Neuronal stem cell (in vitro differentiated cells): ENCODE data around the gene FARP1.

ENCODE experiments used
- DNase-seq: peaks from one replicate; pipeline ENCODE4 v3.0.0-alpha.2; 2013; ENCODE audit warnings: low spot score
- H2AFZ ChIP-seq: one replicate; pipeline ENCODE4 v1.6.1; 2013; ENCODE audit warnings: mild to moderate bottlenecking, low read length, inconsistent platforms
- H2AK5ac ChIP-seq: 2 replicates; pipeline ENCODE4 v1.6.1; 2013; ENCODE audit warnings: low read depth, mild to moderate bottlenecking, inconsistent platforms, low read length, moderate library complexity, mixed read lengths
- H2BK120ac ChIP-seq: 2 replicates; pipeline ENCODE4 v1.6.1; 2013; ENCODE audit warnings: low read depth, mild to moderate bottlenecking, inconsistent platforms, low read length, moderate library complexity, mixed read lengths
- H2BK12ac ChIP-seq: one replicate; pipeline ENCODE4 v1.6.1; 2013; ENCODE audit warnings: low read length, inconsistent platforms
- H2BK15ac ChIP-seq: 2 replicates; pipeline ENCODE4 v1.6.1; 2013; ENCODE audit warnings: mild to moderate bottlenecking, low read length, inconsistent platforms, mixed read lengths
- H2BK5ac ChIP-seq: one replicate; pipeline ENCODE4 v1.6.1; 2013; ENCODE audit warnings: inconsistent platforms, mild to moderate bottlenecking, low read length, moderate library complexity
- H3K14ac ChIP-seq: one replicate; pipeline ENCODE4 v1.6.1; 2013; ENCODE audit warnings: low read length, inconsistent platforms
- H3K18ac ChIP-seq: 2 replicates; pipeline ENCODE4 v1.6.1; 2013; ENCODE audit warnings: low read length, inconsistent platforms
- H3K23ac ChIP-seq: 2 replicates; pipeline ENCODE4 v1.6.1; 2013; ENCODE audit warnings: low read depth, mild to moderate bottlenecking, mixed read lengths, low read length, inconsistent platforms; ENCODE audit not compliant: poor library complexity
- H3K27ac ChIP-seq: replicated peaks from 3 replicates; pipeline ENCODE4 v1.5.1; 2013; ENCODE audit warnings: low read length, inconsistent platforms
- H3K27me3 ChIP-seq, 3 experiments: 2 replicates each; pipeline ENCODE4 v1.6.1; 2013; ENCODE audit warnings: low read length in 3 of 3, mild to moderate bottlenecking in 2 of 3, inconsistent platforms in 1 of 3, low read depth in 1 of 3, mixed read lengths in 1 of 3, moderate library complexity in 1 of 3; ENCODE audit not compliant: control insufficient read depth in 3 of 3, insufficient read depth in 3 of 3
- H3K36me3 ChIP-seq, 2 donors: replicated peaks in 1 of 2; 2 replicates each; pipeline ENCODE4 v1.6.1; 2013; ENCODE audit warnings: low read length in 2 of 2; ENCODE audit not compliant: control insufficient read depth in 2 of 2, insufficient read depth in 2 of 2
- H3K4ac ChIP-seq: 2 replicates; pipeline ENCODE4 v1.6.1; 2013; ENCODE audit warnings: inconsistent platforms, mild to moderate bottlenecking, low read length, moderate library complexity
- H3K4me1 ChIP-seq, 2 donors: 1 replicate in 1 of 2; 2 replicates in 1 of 2; pipeline ENCODE4 v1.6.1; 2013; ENCODE audit warnings: low read length in 2 of 2, low read depth in 1 of 2; ENCODE audit not compliant: control insufficient read depth in 2 of 2, insufficient read depth in 1 of 2
- H3K4me2 ChIP-seq: one replicate; pipeline ENCODE4 v1.6.1; 2013; ENCODE audit warnings: mild to moderate bottlenecking, low read length, inconsistent platforms; ENCODE audit not compliant: insufficient read depth, poor library complexity, severe bottlenecking
- H3K4me3 ChIP-seq, 2 donors: 2 replicates each; pipeline ENCODE4 v1.5.1; 2013; ENCODE audit warnings: low read length in 2 of 2, mild to moderate bottlenecking in 2 of 2, inconsistent platforms in 1 of 2, moderate library complexity in 1 of 2
- H3K79me1 ChIP-seq: one replicate; pipeline ENCODE4 v1.6.1; 2013; ENCODE audit warnings: low read depth, mild to moderate bottlenecking, inconsistent platforms, low read length, moderate library complexity
- H3K9ac ChIP-seq: one replicate; pipeline ENCODE4 v1.6.1; 2013; ENCODE audit warnings: mild to moderate bottlenecking, low read depth, low read length, inconsistent platforms; ENCODE audit not compliant: poor library complexity
- H3K9me3 ChIP-seq, 2 donors: replicated peaks in 1 of 2; 2 replicates each; pipeline versions ENCODE3 to v1.6.1; 2013; ENCODE audit warnings: low read length in 2 of 2, mild to moderate bottlenecking in 2 of 2, inconsistent platforms in 1 of 2, low read depth in 1 of 2, mixed read lengths in 1 of 2, moderate library complexity in 1 of 2; ENCODE audit not compliant: control insufficient read depth in 2 of 2, insufficient read depth in 1 of 2
- H4K8ac ChIP-seq: one replicate; pipeline ENCODE4 v1.6.1; 2013; ENCODE audit warnings: low read depth, mild to moderate bottlenecking, inconsistent platforms, low read length, moderate library complexity
- H4K91ac ChIP-seq: one replicate; pipeline ENCODE4 v1.6.1; 2013; ENCODE audit warnings: low read length, low read depth, mild to moderate bottlenecking, inconsistent platforms; ENCODE audit not compliant: poor library complexity
- WGBS, 2 donors: extraction: QIAGEN DNeasy Blood & Tissue Kit; methylation state at CpG; one replicate each; pipeline ENCODE4 v1.1.7; 2013; ENCODE audit warnings: missing lambda C conversion rate in 2 of 2, mixed read lengths in 1 of 2; ENCODE audit not compliant: insufficient read length in 2 of 2, insufficient replicate concordance in 1 of 2; ENCODE audit errors: extremely low coverage in 2 of 2; 5-methylcytosine and 5-hydroxymethylcytosine counted together

Gene FARP1

GRCh38 chr13:98299966-98300350, 157.1 kb downstream of the FARP1 start:
- no peak overlapping the region for H3K4ac ChIP-seq
- H3K27ac ChIP-seq, result no peak overlapping the region
- no peak overlapping the region for H3K23ac ChIP-seq
- H2BK15ac ChIP-seq, result no peak overlapping the region
- H4K8ac ChIP-seq, result no peak overlapping the region
- WGBS, 2 donors, result no CpG with 5 or more reads among the region's 7 CpGs
- no peak overlapping the region for H2BK120ac ChIP-seq
- H4K91ac ChIP-seq, result no peak overlapping the region
- H3K36me3 ChIP-seq, result no peaks in the 10 kb centered on the region
- peak overlapping the region; percentile 8 for H3K18ac ChIP-seq
- no peak overlapping the region for H3K4me2 ChIP-seq
- DNase-seq, result no peak
- H2BK5ac ChIP-seq, result no peak overlapping the region
- no peak overlapping the region for H2BK12ac ChIP-seq
- no peak overlapping the region for H3K14ac ChIP-seq
- no peak overlapping the region for H2AK5ac ChIP-seq
- no peaks in the 10 kb centered on the region for H3K27me3 ChIP-seq
- H3K4me1 ChIP-seq, result peaks cover 7 to 41% of the 10 kb centered on the region in 2 donors
- H3K9ac ChIP-seq, result no peak overlapping the region
- H3K9me3 ChIP-seq, result no peaks in the 10 kb centered on the region
- H3K4me3 ChIP-seq, result no peak overlapping the region
- H2AFZ ChIP-seq, result no peak overlapping the region
- H3K79me1 ChIP-seq, result peaks cover 4% of the 10 kb centered on the region

- Histone ChIP-seq H2BK15ac (no peak overlapping the region), H3K36me3 (no peaks in the 10 kb centered on the region), H3K4me3 (no peak overlapping the region), H2BK120ac (no peak overlapping the region), H3K14ac (no peak overlapping the region), H3K27me3 (no peaks in the 10 kb centered on the region), H4K8ac (no peak overlapping the region), H3K4me1 (peaks cover 7 to 41% of the 10 kb centered on the region in 2 donors), H2AK5ac (peak overlapping the region; percentile 72), H4K91ac (no peak overlapping the region), H3K27ac (no peak overlapping the region), H2BK5ac (no peak overlapping the region), H3K79me1 (peaks cover 4% of the 10 kb centered on the region), H3K4me2 (no peak overlapping the region), H3K23ac (no peak overlapping the region), H3K4ac (no peak overlapping the region), H3K18ac (peak overlapping the region; percentile 28), H3K9ac (no peak overlapping the region), H2AFZ (no peak overlapping the region), H3K9me3 (no peaks in the 10 kb centered on the region), H2BK12ac (no peak overlapping the region)
- no peak for DNase-seq
- no CpG with 5 or more reads among the region's 7 CpGs for WGBS, 2 donors
Measured at GRCh38 chr13:98300956-98301641, 158.2 kb downstream of the FARP1 start.

- no peak overlapping the region for H2BK120ac ChIP-seq
- H3K4me1 ChIP-seq, result peaks cover 7 to 41% of the 10 kb centered on the region in 2 donors
- no peak overlapping the region for H2BK5ac ChIP-seq
- no peak overlapping the region for H3K18ac ChIP-seq
- H3K9me3 ChIP-seq, result no peaks in the 10 kb centered on the region
- H2AK5ac ChIP-seq, result no peak overlapping the region
- no peak overlapping the region for H3K4me2 ChIP-seq
- no peak overlapping the region for H2BK12ac ChIP-seq
- H3K4ac ChIP-seq, result no peak overlapping the region
- H3K27ac ChIP-seq, result no peak overlapping the region
- no peak overlapping the region for H3K14ac ChIP-seq
- no peak overlapping the region for H3K9ac ChIP-seq
- no peaks in the 10 kb centered on the region for H3K36me3 ChIP-seq
- H3K27me3 ChIP-seq, result no peaks in the 10 kb centered on the region
- no peak overlapping the region for H3K4me3 ChIP-seq
- no peak overlapping the region for H4K91ac ChIP-seq
- no CpG with 5 or more reads among the region's 7 CpGs for WGBS, 2 donors
- H3K79me1 ChIP-seq, result peaks cover 4% of the 10 kb centered on the region
- no peak overlapping the region for H4K8ac ChIP-seq
- H2BK15ac ChIP-seq, result no peak overlapping the region
- H2AFZ ChIP-seq, result no peak overlapping the region
- DNase-seq, result no peak
- H3K23ac ChIP-seq, result no peak overlapping the region
Measured at GRCh38 chr13:98301721-98302120, 158.8 kb downstream of the FARP1 start.

- no peaks in the 10 kb centered on the region for H3K36me3 ChIP-seq
- no peak overlapping the region for H3K4me2 ChIP-seq
- H3K18ac ChIP-seq, result no peak overlapping the region
- H2AK5ac ChIP-seq, result no peak overlapping the region
- no peak overlapping the region for H2AFZ ChIP-seq
- no peak overlapping the region for H3K9ac ChIP-seq
- H2BK12ac ChIP-seq, result no peak overlapping the region
- H3K23ac ChIP-seq, result no peak overlapping the region
- no peak overlapping the region for H3K14ac ChIP-seq
- peaks cover 3 to 30% of the 10 kb centered on the region in 2 donors for H3K4me1 ChIP-seq
- H3K9me3 ChIP-seq, result no peaks in the 10 kb centered on the region
- H4K91ac ChIP-seq, result no peak overlapping the region
- H3K4ac ChIP-seq, result no peak overlapping the region
- H3K4me3 ChIP-seq, result no peak overlapping the region
- no peaks in the 10 kb centered on the region for H3K27me3 ChIP-seq
- H2BK120ac ChIP-seq, result no peak overlapping the region
- H4K8ac ChIP-seq, result no peak overlapping the region
- H2BK5ac ChIP-seq, result no peak overlapping the region
- DNase-seq, result no peak
- no peak overlapping the region for H2BK15ac ChIP-seq
- no CpG with 5 or more reads among the region's 6 CpGs for WGBS, 2 donors
- H3K27ac ChIP-seq, result peak overlapping the region; percentile 33
- H3K79me1 ChIP-seq, result peaks cover 4% of the 10 kb centered on the region
Measured at GRCh38 chr13:98303858-98304257, 161.0 kb downstream of the FARP1 start.
